Transverse colon (tissue), 4 donors: ENCODE measurements around the gene LCLAT1. TPM values are rescaled to one million over a fixed set of nuclear protein-coding genes. Genes with fewer than 3 reads are reported as not detected.

ENCODE experiments used
- DNase-seq: peaks from one replicate; pipeline ENCODE4 v3.0.0-alpha.2; 2019
- H3K27ac ChIP-seq, 4 donors: fragments of 200-600 bp; sonication (generic); 2 replicates each; pipeline ENCODE4 v1.5.1; 2016 to 2018; ENCODE audit warnings: inconsistent platforms in 4 of 4
- H3K27me3 ChIP-seq: fragments of 200-600 bp; sonication (generic); 2 replicates; pipeline ENCODE4 v1.5.1; 2017; ENCODE audit warnings: inconsistent platforms
- H3K36me3 ChIP-seq, 4 donors: fragments of 200-600 bp; sonication (generic); 2 replicates each; pipeline ENCODE4 v1.5.1; 2017 to 2019; ENCODE audit warnings: inconsistent platforms in 4 of 4
- H3K4me1 ChIP-seq, 4 donors: fragments of 200-600 bp; sonication (generic); 2 replicates each; pipeline ENCODE4 v1.5.1; 2017 to 2020; ENCODE audit warnings: inconsistent platforms in 4 of 4
- H3K4me3 ChIP-seq, 4 donors: fragments of 200-600 bp; sonication (generic); 1 replicate in 1 of 4; 2 replicates in 3 of 4; pipeline versions ENCODE4 v1.5.1 to v1.6.1; 2017 to 2019; ENCODE audit warnings: inconsistent platforms in 4 of 4
- H3K9me3 ChIP-seq, 2 donors: fragments of 200-600 bp; sonication (generic); 2 replicates each; pipeline ENCODE4 v1.5.1; 2017 to 2019; ENCODE audit warnings: inconsistent platforms in 2 of 2
- EP300 ChIP-seq: sonication (generic); formaldehyde crosslinking; IDR thresholded peaks from one replicate; pipeline ENCODE4 v1.6.1; 2017; ENCODE audit warnings: antibody characterized with exemption, low read depth
- POLR2A ChIP-seq: fragments of 450-650 bp; IDR thresholded peaks from one replicate; pipeline ENCODE4 v1.6.1; 2016; ENCODE audit warnings: antibody characterized with exemption, mild to moderate bottlenecking, moderate library complexity
- POLR2AphosphoS5 ChIP-seq, 3 donors: sonication (generic); formaldehyde crosslinking; IDR thresholded peaks; one replicate each; pipeline ENCODE4 v1.6.1; 2016; ENCODE audit warnings: antibody characterized with exemption in 3 of 3
- WGBS, 2 donors: methylation state at CpG; one replicate each; pipeline ENCODE4 v1.1.5; 2018; ENCODE audit warnings: low coverage in 1 of 2; 5-methylcytosine and 5-hydroxymethylcytosine counted together
- in situ Hi-C, 4 donors: fragments of 200-750 bp; cut with MboI; loops; one replicate each; pipeline versions ENCODE4 v1.15.0 to v1.15.1; 2017; ENCODE audit warnings: low sequenced_read_pairs in 3 of 4, low pct_ligation_motif_present in 1 of 4, low pct_unique_long_range_greater_than_20kb in 1 of 4
- intact Hi-C: fragments of 100-400 bp; cut with DNase I; formaldehyde crosslinking; loops from one replicate; pipeline ENCODE4 v1.15.1; 2023; ENCODE audit warnings: low total_unique reads
- total RNA-seq, 4 donors: library from RNA; depleted of rRNA; stranded (reverse); fragments of >200 nt; gene quantifications; one replicate each; pipeline ENCODE4 v1.1.0, GENCODE V29; 2016
- TF ChIP-seq, protein P1 (sequence below), 5 experiments: fragments of 200-600 bp in 3 of 5; fragments of 450-650 bp in 2 of 5; sonication (generic) in 3 of 5; IDR thresholded peaks; 1 replicate in 2 of 5; 2 replicates in 3 of 5; pipeline ENCODE4 v1.5.1; 2016 to 2017; ENCODE audit warnings: antibody characterized with exemption in 5 of 5, inconsistent platforms in 3 of 5, mild to moderate bottlenecking in 2 of 5, moderate library complexity in 1 of 5

LCLAT1 gene
- total RNA-seq, 4 donors from 2014 or later = 10.9 to 26.5 (median 16.6) TPM

- TF ChIP-seq, protein P1, sequence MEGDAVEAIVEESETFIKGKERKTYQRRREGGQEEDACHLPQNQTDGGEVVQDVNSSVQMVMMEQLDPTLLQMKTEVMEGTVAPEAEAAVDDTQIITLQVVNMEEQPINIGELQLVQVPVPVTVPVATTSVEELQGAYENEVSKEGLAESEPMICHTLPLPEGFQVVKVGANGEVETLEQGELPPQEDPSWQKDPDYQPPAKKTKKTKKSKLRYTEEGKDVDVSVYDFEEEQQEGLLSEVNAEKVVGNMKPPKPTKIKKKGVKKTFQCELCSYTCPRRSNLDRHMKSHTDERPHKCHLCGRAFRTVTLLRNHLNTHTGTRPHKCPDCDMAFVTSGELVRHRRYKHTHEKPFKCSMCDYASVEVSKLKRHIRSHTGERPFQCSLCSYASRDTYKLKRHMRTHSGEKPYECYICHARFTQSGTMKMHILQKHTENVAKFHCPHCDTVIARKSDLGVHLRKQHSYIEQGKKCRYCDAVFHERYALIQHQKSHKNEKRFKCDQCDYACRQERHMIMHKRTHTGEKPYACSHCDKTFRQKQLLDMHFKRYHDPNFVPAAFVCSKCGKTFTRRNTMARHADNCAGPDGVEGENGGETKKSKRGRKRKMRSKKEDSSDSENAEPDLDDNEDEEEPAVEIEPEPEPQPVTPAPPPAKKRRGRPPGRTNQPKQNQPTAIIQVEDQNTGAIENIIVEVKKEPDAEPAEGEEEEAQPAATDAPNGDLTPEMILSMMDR (IDR thresholded peaks at IDR 0.05) = no peak
- TF ChIP-seq POLR2A = no peak
- TF ChIP-seq POLR2AphosphoS5 (IDR thresholded peaks at IDR 0.05) = no peak
- no peak for TF ChIP-seq EP300
- intact Hi-C loops (no loop called here), in situ Hi-C loops (loop anchor here in 1 of 4 donors (25.0 kb wide), 1 partner anchor 165 kb away; the partner anchor contains the start of gene LBH)
- WGBS, 2 donors = 38 to 40% methylated on average over 2 to 5 of the region's 5 CpGs
- peak overlapping the region; percentile 15 to 63 (median 52) for H3K27ac ChIP-seq
- no peaks in the 10 kb centered on the region for H3K36me3 ChIP-seq
- H3K9me3 ChIP-seq = no peaks in the 10 kb centered on the region
- DNase-seq = no peak
- no peaks in the 10 kb centered on the region for H3K27me3 ChIP-seq
- no peak overlapping the region for H3K4me3 ChIP-seq
- H3K4me1 ChIP-seq = peaks cover 19 to 40% (median 26%) of the 10 kb centered on the region in 4 donors
Observed at GRCh38 chr2:30402441-30403182, 44.4 kb upstream of the LCLAT1 start.

GRCh38 chr2:30403592-30404312 is 43.3 kb upstream of the LCLAT1 start:
- peak overlapping the region; percentile 28 to 63 (median 52) for H3K27ac ChIP-seq

DNA sequence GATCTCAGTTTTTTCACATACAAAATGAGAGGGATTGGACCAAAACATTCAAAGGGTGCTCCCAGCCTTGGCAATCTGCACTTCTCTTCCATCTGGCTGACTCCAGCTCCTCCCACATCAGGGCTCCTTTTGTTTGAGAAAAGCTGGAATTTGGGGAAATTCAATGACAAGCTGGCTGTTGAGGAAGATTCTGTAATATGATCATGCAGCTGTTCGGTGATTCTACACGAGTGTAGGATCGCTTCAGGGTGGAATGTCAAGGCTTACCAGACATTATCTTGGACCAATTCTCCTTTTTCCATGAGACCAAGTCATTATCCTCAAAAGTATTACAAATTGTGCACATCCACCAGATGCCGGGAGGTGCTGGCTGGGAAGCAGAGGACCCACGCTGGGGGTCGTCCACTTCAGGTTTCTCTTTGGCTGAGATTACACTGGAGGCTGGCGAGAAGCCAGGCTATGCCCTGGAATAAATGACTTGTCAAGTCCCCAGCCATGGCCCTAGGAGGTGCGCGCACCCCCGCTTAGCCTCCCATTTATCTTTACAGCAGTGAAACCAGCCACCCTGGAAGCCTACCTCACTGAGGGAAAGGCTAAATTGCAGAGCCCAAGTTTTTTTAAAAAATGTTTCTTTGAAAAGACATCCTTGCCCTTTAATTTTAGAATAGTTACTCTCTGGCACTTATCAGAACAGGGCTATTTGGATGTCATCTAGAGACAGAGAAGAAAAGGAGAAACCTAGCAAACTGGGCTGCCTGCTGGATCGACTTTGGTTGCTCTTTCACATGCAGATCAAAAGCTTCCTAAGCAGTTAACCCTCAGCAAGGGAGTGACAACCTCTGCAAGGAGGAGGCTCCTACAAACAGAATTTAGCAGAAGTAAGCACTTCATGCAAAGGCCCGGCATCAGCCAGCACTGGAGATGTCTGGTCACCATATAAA is 42.5 kb upstream of the LCLAT1 start:
- H3K36me3 ChIP-seq = no peaks in the 10 kb centered on the region
- H3K4me3 ChIP-seq = no peak overlapping the region
- no peak for DNase-seq
- TF ChIP-seq, protein P1 (IDR thresholded peaks at IDR 0.05) = no peak
- TF ChIP-seq POLR2A (no peak), EP300 (no peak), POLR2AphosphoS5 (IDR thresholded peaks at IDR 0.05) (no peak)
- no peaks in the 10 kb centered on the region for H3K9me3 ChIP-seq
- H3K4me1 ChIP-seq = peaks cover 21 to 60% (median 36%) of the 10 kb centered on the region in 4 donors
- intact Hi-C loops (no loop called here), in situ Hi-C loops (loop anchor here in 1 of 4 donors (25.0 kb wide), 1 partner anchor 167 kb away; the partner anchor contains the start of gene LBH)
- WGBS, 2 donors = 0 to 56% methylated on average over 1 to 12 of the region's 12 CpGs
- peak overlapping the region; percentile 28 to 63 (median 52) for H3K27ac ChIP-seq
- H3K27me3 ChIP-seq = no peaks in the 10 kb centered on the region

More at GRCh38 chr2:30403592-30404312, 43.3 kb upstream of the LCLAT1 start:
- TF ChIP-seq EP300 (no peak), POLR2A (no peak), POLR2AphosphoS5 (IDR thresholded peaks at IDR 0.05) (no peak)
- TF ChIP-seq, protein P1 (IDR thresholded peaks at IDR 0.05) = no peak
- DNase-seq = no peak
- H3K4me1 ChIP-seq = peaks cover 21 to 51% (median 34%) of the 10 kb centered on the region in 4 donors
- intact Hi-C loops = no loop called here
- in situ Hi-C loops = loop anchor here in 1 of 4 donors (25.0 kb wide), 1 partner anchor 166 kb away; the partner anchor contains the start of gene LBH
- H3K4me3 ChIP-seq = no peak overlapping the region
- no peaks in the 10 kb centered on the region for H3K9me3 ChIP-seq
- WGBS, 2 donors = 33 to 34% methylated on average over 1 to 7 of the region's 7 CpGs
- no peaks in the 10 kb centered on the region for H3K27me3 ChIP-seq
- no peaks in the 10 kb centered on the region for H3K36me3 ChIP-seq
